SHP77 treated with DMSO at 0.1 percent for 48 hours (cell line): Measurements from ENCODE around the gene FAM3A.
"Not testable (repeated sequence)": the region's sequence is repeated elsewhere in the genome, so short reads cannot be mapped to it uniquely, and the experiment has no call there.

ENCODE experiments used
- DNase-seq: peaks from one replicate; lab custom pipeline; 2025; lab: John Stamatoyannopoulos, UW

FAM3A gene

GRCh38 chrX:154502989-154503388, 13.0 kb downstream of the FAM3A start:
- no peak for DNase-seq

DNA sequence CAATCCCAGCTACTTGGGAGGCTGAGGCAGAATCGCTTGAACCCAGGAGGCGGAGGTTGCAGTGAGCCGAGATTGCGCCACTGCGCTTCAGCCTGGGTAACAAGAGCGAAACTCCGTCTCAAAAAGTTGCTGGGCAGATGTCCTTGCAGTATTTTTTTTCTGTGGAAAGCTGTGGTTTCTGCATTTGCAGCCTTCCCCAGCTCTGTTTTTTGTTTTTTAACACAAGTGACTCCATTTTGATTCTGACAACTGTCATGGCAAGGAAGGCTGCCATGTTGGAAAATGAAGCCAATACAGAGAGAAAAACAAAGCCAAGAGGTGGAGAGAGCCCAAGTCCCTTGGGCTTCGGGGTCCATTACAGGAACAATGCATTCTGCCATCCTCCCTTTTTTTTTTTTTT, 13.9 kb downstream of the FAM3A start:
- DNase-seq = no peak

DNA sequence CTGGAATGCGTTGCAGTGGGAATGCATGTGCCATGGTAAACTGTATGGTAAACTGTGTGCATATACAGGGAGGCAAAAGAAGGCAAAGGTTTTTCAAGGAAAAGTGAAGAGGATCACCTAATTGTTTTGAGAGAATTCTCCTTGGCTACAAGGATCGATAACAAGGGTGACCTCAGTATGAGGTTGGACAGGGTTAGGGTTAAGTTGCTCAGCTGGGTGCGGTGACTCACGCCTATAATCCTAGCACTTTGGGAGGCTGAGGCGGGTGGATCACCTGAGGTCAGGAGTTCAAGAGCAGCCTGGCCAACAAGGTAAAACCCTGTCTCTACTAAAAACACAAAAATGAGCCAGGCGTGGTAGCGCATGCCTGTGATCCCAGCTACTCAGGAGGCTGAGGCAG, 14.6 kb downstream of the FAM3A start:
- not testable (repeated sequence) for DNase-seq

- not testable (repeated sequence) for DNase-seq
Observed at GRCh38 chrX:154496591-154497137, 19.4 kb downstream of the FAM3A start.

DNA sequence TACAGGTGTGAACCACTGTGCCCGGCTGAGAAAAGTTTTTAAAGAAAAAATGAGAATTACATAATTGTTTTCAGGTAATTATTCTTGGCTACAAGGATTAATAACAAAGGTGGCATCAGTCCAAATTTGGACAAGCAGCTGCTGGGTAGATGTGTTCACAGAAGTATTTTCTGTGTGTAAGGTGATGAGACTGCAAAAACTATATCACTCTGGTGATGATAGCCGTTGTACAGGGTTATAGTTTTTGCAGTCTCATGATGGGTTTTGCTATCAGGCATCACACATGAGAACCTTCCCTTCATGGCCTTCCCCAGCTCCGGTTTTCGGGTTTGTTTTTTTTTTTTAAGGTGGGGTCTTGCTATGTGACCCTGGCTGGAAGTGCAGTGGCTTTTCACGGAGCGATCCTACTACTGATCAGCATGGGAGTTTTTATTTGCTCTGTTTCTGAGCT, 20.5 kb downstream of the FAM3A start:
- no peak for DNase-seq

DNA sequence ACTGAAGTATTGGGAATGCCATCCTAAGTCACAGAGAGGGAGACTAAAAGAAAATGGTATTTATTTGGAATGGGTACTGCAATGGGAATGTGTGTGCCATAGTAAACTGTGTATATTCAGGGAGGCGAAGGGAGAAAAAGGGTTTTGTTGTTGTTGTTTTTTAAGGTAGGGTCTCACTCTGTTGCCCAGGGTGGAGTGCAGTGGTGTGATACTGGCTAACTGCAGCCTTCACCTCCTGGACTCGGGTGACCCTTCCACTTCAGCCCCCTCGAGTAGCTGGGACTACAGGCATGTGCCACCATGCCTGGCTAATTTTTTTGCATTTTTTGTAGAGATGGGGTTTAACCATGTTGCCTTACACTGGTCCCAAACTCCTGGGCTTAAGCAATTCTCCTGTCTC, 21.3 kb downstream of the FAM3A start:
- no peak for DNase-seq

GRCh38 chrX:154490414-154491083, 25.5 kb downstream of the FAM3A start, which contains the start of gene SLC10A3:
Gene SLC10A3 (minus strand): TSS chrX:154490629. CDS start chrX:154488940, 1,689 bp downstream.
- peak; percentile 42 for DNase-seq

DNA sequence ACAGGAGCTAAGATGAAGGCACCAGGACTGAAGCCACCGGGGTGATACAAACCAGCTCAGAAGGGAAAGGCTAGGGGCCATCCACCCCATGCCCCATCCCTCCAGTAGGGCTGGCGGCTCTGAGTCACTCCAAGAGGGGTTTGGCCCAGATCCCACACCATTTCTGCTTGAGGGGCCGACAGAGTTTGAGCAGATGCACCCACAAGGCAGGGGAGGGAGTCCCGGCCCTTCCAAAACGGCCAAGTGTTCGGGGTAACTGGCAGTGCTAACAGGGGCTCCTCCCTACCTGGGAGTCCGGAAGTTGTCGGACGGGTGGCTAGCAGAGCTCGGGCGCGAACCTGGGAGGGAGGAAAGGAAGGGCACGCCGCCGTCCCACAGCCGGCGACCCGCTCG, 26.0 kb downstream of the FAM3A start:
- DNase-seq = no peak

- no peak for DNase-seq
Observed at GRCh38 chrX:154489182-154489581, 26.9 kb downstream of the FAM3A start.

- no peak for DNase-seq
Observed at GRCh38 chrX:154488336-154489075, 27.5 kb downstream of the FAM3A start.

DNA sequence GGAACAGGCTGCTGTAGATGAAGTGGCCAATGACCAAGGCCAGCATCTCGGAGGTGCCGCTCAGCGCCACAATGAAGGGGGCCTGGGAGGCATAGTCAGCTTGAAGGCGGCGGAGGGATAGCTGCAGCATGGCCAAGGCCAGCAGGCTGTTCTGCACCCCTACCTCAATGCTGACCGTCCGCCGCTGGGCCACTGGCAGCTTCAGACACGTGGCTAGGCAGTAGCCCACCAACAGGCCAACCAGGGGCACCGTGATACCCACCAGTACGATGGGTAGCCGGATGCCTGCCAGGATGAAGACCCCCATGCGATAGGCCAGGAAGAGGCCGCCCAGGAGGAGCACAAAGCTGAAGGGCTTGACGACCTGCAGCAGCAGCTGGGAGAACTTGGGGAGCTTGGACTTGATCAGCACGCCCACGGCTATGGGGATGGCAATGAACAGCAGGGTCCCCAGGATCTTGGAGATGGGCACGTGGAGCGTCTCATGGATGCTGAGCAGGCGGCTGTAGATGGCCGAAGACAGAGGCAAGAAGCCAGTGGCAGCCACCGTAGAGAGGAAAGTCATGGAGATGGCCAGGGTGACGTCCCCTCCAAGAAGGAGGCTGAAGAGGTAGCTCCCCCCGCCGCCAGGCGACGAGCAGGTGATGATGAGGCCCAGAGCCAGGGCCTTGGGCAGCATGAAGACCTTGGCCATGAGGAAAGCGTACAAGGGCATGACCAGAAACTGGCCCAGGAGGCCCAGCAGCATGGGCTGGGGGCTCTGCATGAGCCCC, 28.3 kb downstream of the FAM3A start:
- DNase-seq = no peak

DNA sequence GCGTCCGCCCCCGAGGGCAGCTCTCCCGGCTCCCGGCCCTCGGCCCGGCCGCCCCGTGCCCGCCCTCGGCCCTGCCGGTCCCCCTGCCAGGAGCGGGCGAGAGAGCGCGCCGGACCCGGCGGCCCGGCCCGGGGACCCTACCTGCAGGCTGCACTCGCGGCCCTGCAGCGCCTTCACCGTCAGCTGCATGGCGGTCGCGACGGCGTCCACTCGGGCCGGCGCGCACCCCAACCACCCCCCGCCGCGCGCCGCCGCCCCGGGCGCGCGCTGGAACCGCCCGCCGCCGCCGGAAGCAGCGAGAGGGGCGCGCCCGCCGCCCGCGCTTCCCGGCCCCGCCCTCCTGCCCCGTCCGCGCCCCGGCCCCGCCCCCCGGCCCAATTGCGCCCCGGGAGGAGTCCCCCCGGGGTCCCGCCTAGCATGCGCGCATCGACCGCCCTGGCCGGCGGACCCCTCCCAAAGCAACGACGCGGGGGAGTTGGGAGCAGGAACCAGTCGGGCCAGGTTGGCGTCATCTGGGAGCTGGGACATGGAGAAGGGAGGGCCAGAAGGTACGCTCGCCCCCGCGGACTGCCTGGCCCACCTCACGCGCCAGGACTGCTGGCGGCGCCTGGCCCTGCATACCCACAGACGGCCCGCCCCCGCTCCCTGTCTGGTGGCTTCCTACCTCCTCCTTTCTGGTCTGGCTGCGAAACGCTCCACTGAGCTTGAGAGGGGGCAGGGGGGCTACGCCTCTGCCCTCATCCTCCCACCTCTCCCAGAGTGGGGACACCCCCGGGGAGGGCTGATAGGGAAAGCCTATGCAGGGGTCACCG, 29.4 kb downstream of the FAM3A start, which contains the start of gene UBL4A:
Gene UBL4A (minus strand): TSS at position 220 of the 812 bp plus-strand sequence. CDS start 31 bp downstream, at position 189.
- DNase-seq = peak; percentile 1

DNA sequence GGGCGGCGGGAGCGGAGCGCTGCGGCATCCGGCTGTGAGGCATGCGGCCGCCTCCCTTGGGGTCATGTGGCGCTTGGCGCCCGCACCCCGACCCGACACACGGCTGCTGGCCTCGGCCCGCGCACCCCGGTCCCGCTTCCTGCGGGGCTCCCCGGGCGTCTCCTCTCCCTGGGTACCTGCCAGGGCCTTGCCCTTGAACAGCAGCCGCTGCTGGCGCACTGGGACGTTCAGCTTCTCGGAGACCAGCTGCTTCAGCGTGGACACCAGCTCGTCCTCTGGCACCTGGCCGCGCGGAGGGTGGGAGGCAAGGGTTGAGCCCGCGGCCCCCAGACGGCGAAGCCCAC, 30.0 kb downstream of the FAM3A start:
- DNase-seq = no peak

DNA sequence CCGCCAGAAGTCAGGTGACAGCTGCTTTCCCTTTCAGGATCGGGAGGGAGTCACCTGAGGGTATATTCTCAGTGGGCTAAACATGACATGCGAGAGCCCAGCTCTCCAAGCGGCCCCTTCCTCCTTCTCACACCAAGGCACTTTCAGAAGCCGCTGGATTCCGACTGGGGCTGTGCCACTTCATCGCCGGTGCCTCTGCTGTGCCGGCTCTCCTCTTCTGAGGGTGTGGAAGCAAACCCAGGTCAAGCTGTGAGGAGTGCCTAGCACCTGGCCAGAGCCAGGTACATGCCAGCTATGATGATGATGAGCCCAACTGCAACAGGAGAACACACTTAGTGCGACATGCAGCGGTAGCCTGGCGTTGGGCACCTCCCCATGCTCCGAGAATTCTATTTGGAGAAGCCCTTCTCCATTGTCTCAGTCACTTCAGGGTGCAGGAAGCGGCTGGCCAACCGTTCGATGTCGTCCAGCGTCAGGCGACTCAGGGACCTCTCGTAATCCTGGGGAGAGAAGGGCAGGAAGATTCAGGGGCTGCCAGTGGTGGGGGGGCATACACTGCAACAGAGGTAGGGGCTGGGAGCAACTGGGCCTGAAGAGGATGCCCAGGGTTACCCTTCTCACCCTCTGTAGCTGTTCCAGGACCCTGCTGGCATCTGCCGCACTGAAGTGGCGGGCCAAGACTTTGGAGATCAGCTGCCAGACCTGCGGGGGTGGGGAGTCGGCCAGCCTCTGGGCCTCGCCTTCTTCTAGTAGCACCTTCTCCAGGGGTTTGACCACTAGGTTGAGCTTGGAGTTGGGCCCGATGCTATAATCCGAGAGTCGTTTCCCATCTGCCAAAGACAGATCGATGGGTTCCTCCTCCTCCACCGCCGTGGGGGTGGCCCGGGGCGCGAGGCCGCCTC, 30.6 kb downstream of the FAM3A start:
- DNase-seq = no peak

- DNase-seq = no peak
Observed at GRCh38 chrX:154484255-154485149, 31.5 kb downstream of the FAM3A start.

DNA sequence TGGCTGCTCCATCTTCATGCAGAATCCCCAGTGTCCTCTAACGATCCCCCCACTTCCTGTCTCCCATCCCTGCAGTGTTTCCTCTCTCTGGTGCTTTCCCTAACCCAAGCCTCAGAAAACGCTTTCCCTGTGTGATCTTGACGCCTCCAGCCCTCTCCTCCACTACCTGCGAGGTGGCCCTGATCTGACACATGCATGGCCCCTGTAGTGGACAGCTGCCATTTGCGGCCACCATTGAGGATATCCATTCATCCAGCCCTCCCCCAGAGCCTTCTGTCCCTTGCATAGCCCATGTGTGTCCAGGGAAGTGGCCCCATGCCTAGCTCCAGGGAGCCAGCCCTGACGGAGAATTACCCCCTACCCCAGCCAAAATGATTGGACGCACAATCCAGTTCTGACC, 32.7 kb downstream of the FAM3A start:
- DNase-seq = no peak

GRCh38 chrX:154482786-154483185, 33.2 kb downstream of the FAM3A start:
- DNase-seq = no peak

- DNase-seq = no peak
Observed at GRCh38 chrX:154481911-154482601, 34.0 kb downstream of the FAM3A start.

GRCh38 chrX:154481195-154481594, 34.8 kb downstream of the FAM3A start:
- no peak for DNase-seq
